H9 (cell line): ENCODE measurements around the gene IQCC. TPM values are rescaled to one million over a fixed set of nuclear protein-coding genes. Genes with fewer than 3 reads are reported as not detected.

Experiments
- DNase-seq: peaks from one replicate; pipeline ENCODE4 v3.0.0-alpha.2; 2017
- H2AFZ ChIP-seq: one replicate; pipeline ENCODE4 v1.6.1; 2013; ENCODE audit warnings: mild to moderate bottlenecking, low read length, control low read depth, moderate library complexity
- H2AK5ac ChIP-seq: 2 replicates; pipeline ENCODE4 v1.6.1; 2013; ENCODE audit warnings: low read length, control low read depth, mixed read lengths; ENCODE audit not compliant: insufficient read length
- H2BK120ac ChIP-seq: one replicate; pipeline ENCODE4 v1.6.1; 2013; ENCODE audit warnings: low read depth, mild to moderate bottlenecking, low read length, control low read depth, inconsistent platforms; ENCODE audit not compliant: poor library complexity, severe bottlenecking
- H2BK12ac ChIP-seq: 2 replicates; pipeline ENCODE4 v1.6.1; 2013; ENCODE audit warnings: low read length, control low read depth, mixed read lengths, low read depth; ENCODE audit not compliant: insufficient read length
- H2BK15ac ChIP-seq: 2 replicates; pipeline ENCODE4 v1.6.1; 2013; ENCODE audit warnings: low read depth, low read length, control low read depth
- H2BK20ac ChIP-seq: one replicate; pipeline ENCODE4 v1.6.1; 2013; ENCODE audit warnings: low read depth, mild to moderate bottlenecking, low read length, control low read depth, inconsistent platforms; ENCODE audit not compliant: poor library complexity, severe bottlenecking
- H2BK5ac ChIP-seq: 2 replicates; pipeline ENCODE4 v1.6.1; 2013; ENCODE audit warnings: low read length, control low read depth, mixed read lengths; ENCODE audit not compliant: insufficient read length
- H3K14ac ChIP-seq: 2 replicates; pipeline ENCODE4 v1.6.1; 2013; ENCODE audit warnings: low read length, control low read depth; ENCODE audit not compliant: insufficient read depth
- H3K18ac ChIP-seq: 2 replicates; pipeline ENCODE4 v1.6.1; 2013; ENCODE audit warnings: low read depth, mild to moderate bottlenecking, mixed read lengths, low read length, control low read depth; ENCODE audit not compliant: insufficient read length
- H3K23ac ChIP-seq: 2 replicates; pipeline ENCODE4 v1.6.1; 2013; ENCODE audit warnings: low read length, control low read depth, mixed read lengths, low read depth; ENCODE audit not compliant: insufficient read length
- H3K23me2 ChIP-seq: 2 replicates; pipeline ENCODE4 v1.6.1; 2013; ENCODE audit warnings: low read depth, mild to moderate bottlenecking, mixed read lengths, low read length, control low read depth; ENCODE audit not compliant: insufficient read length, poor library complexity, severe bottlenecking
- H3K27ac ChIP-seq: 2 replicates; pipeline ENCODE4 v1.5.1; 2013; ENCODE audit warnings: low read length, control low read depth, mixed read lengths, low read depth; ENCODE audit not compliant: insufficient read length
- H3K27me3 ChIP-seq: 2 replicates; pipeline ENCODE4 v1.6.1; 2013; ENCODE audit warnings: low read length, control low read depth, inconsistent platforms; ENCODE audit not compliant: insufficient read depth
- H3K4ac ChIP-seq: 2 replicates; pipeline ENCODE4 v1.6.1; 2013; ENCODE audit warnings: low read depth, mild to moderate bottlenecking, control low read depth, inconsistent platforms, low read length, moderate library complexity
- H3K4me1 ChIP-seq: 2 replicates; pipeline ENCODE4 v1.6.1; 2013; ENCODE audit warnings: low read length, control low read depth, inconsistent platforms; ENCODE audit not compliant: insufficient read depth
- H3K4me2 ChIP-seq: 2 replicates; pipeline ENCODE4 v1.6.1; 2013; ENCODE audit warnings: low read length, control low read depth, mixed read lengths; ENCODE audit not compliant: insufficient read length, insufficient read depth
- H3K56ac ChIP-seq: 2 replicates; pipeline ENCODE4 v1.6.1; 2013; ENCODE audit warnings: low read depth, mild to moderate bottlenecking, mixed read lengths, low read length, control low read depth; ENCODE audit not compliant: insufficient read length
- H3K79me1 ChIP-seq: 2 replicates; pipeline ENCODE4 v1.6.1; 2013; ENCODE audit warnings: low read depth, mild to moderate bottlenecking, moderate library complexity, low read length, control low read depth, inconsistent platforms; ENCODE audit not compliant: insufficient read depth, poor library complexity, severe bottlenecking
- H3K79me2 ChIP-seq: 2 replicates; pipeline ENCODE4 v1.6.1; 2013; ENCODE audit warnings: low read length, control low read depth, inconsistent platforms; ENCODE audit not compliant: insufficient read depth
- H3K9ac ChIP-seq: 2 replicates; pipeline ENCODE4 v1.6.1; 2013; ENCODE audit warnings: low read length, control low read depth, mixed read lengths; ENCODE audit not compliant: insufficient read length; ENCODE audit errors: extremely low read depth
- H3K9me3 ChIP-seq: one replicate; pipeline ENCODE4 v1.6.1; 2013; ENCODE audit warnings: low read depth, low read length, inconsistent platforms; ENCODE audit not compliant: control insufficient read depth
- H3T11ph ChIP-seq: one replicate; pipeline ENCODE4 v1.6.1; 2013; ENCODE audit warnings: mild to moderate bottlenecking, low read length, control low read depth, inconsistent platforms
- H4K20me1 ChIP-seq: one replicate; pipeline ENCODE4 v1.6.1; 2013; ENCODE audit not compliant: control insufficient read depth, insufficient read length, insufficient read depth
- H4K5ac ChIP-seq: 2 replicates; pipeline ENCODE4 v1.6.1; 2013; ENCODE audit warnings: low read depth, mild to moderate bottlenecking, mixed read lengths, low read length, control low read depth; ENCODE audit not compliant: insufficient read length
- H4K8ac ChIP-seq: replicated peaks from 2 replicates; pipeline ENCODE4 v1.6.1; 2013; ENCODE audit warnings: low read length, control low read depth, mixed read lengths, low read depth; ENCODE audit not compliant: insufficient read length
- H4K91ac ChIP-seq: 2 replicates; pipeline ENCODE4 v1.6.1; 2013; ENCODE audit warnings: low read depth, mild to moderate bottlenecking, moderate library complexity, mixed read lengths, low read length, control low read depth; ENCODE audit not compliant: insufficient read length
- H3K27ac Mint-ChIP-seq, 3 experiments: 2 replicates in 2 of 3; 3 replicates in 1 of 3; pipeline ENCODE4 v1.8.0; 2020 to 2021; ENCODE audit warnings: mixed read lengths in 3 of 3, mild to moderate bottlenecking in 1 of 3, moderate library complexity in 1 of 3
- H3K27me3 Mint-ChIP-seq: 2 replicates; pipeline ENCODE4 v1.8.0; 2021; ENCODE audit warnings: low read depth, mild to moderate bottlenecking, moderate library complexity, mixed read lengths
- H3K36me3 Mint-ChIP-seq, 3 experiments: 2 replicates in 2 of 3; 3 replicates in 1 of 3; pipeline ENCODE4 v1.8.0; 2020 to 2021; ENCODE audit warnings: low read depth in 3 of 3, mixed read lengths in 3 of 3; ENCODE audit not compliant: insufficient read depth in 1 of 3
- H3K4me1 Mint-ChIP-seq, 2 experiments: 2 replicates each; pipeline ENCODE4 v1.8.0; 2020; ENCODE audit warnings: mixed read lengths in 2 of 2
- H3K4me3 Mint-ChIP-seq, 2 experiments: 2 replicates in 1 of 2; 3 replicates in 1 of 2; pipeline ENCODE4 v1.8.0; 2020 to 2021; ENCODE audit warnings: mild to moderate bottlenecking in 2 of 2, mixed read lengths in 2 of 2, moderate library complexity in 1 of 2
- H3K9me3 Mint-ChIP-seq, 2 experiments: 2 replicates in 1 of 2; 3 replicates in 1 of 2; pipeline ENCODE4 v1.8.0; 2020; ENCODE audit warnings: mild to moderate bottlenecking in 2 of 2, mixed read lengths in 2 of 2, moderate library complexity in 1 of 2
- CTCF ChIP-seq: fragments of 200-600 bp; sonication (generic); conservative IDR thresholded peaks from 3 replicates; pipeline ENCODE4 v1.8.0; 2021; ENCODE audit warnings: antibody characterized with exemption, mild to moderate bottlenecking
- WGBS: extraction: QIAGEN DNeasy Blood & Tissue Kit; methylation state at CpG from one replicate; pipeline ENCODE4 v1.1.7; 2013; ENCODE audit warnings: missing lambda C conversion rate, low lambda C conversion rate, mixed read lengths; ENCODE audit not compliant: insufficient read length; ENCODE audit errors: extremely low coverage; 5-methylcytosine and 5-hydroxymethylcytosine counted together
- total RNA-seq: library from RNA; stranded (reverse); gene quantifications from 2 replicates; pipeline ENCODE4 v1.2.1, GENCODE V29; 2021

IQCC gene
- total RNA-seq, 1 experiment from 2014 or later, result 5.3 TPM

- no peaks in the 10 kb centered on the region for H3K27me3 Mint-ChIP-seq
- Histone ChIP-seq H4K91ac (no peak overlapping the region), H3K4ac (no peak overlapping the region), H3K56ac (no peak overlapping the region), H3K27me3 (no peaks in the 10 kb centered on the region), H2BK15ac (no peak overlapping the region), H3K18ac (no peak overlapping the region), H3T11ph (no peak overlapping the region), H4K20me1 (no peaks in the 10 kb centered on the region), H3K9ac (no peak overlapping the region), H3K4me2 (no peak overlapping the region), H2BK12ac (no peak overlapping the region), H4K5ac (no peak overlapping the region), H3K4me1 (no peaks in the 10 kb centered on the region), H3K23ac (no peak overlapping the region), H2BK120ac (no peak overlapping the region), H3K23me2 (no peaks in the 10 kb centered on the region), H2AK5ac (no peak overlapping the region), H3K9me3 (no peaks in the 10 kb centered on the region), H3K79me1 (peaks cover 3% of the 10 kb centered on the region), H3K14ac (no peak overlapping the region), H2BK5ac (no peak overlapping the region), H3K27ac (no peak overlapping the region), H2BK20ac (no peak overlapping the region), H4K8ac (no peak overlapping the region), H2AFZ (no peak overlapping the region), H3K79me2 (no peaks in the 10 kb centered on the region)
- no peak overlapping the region for H3K27ac Mint-ChIP-seq
- no peak for DNase-seq
- no peak overlapping the region for H3K4me3 Mint-ChIP-seq
- 0 out of 4 replicates have a peak, but pooled peaks cover 0 to under 1% of the 10 kb centered on the region in 2 experiments for H3K4me1 Mint-ChIP-seq
- H3K9me3 Mint-ChIP-seq, result no peaks in the 10 kb centered on the region
- H3K36me3 Mint-ChIP-seq, result peaks cover 69 to 98% (median 96%) of the 10 kb centered on the region in 3 experiments; a peak in 6 of 7 replicates
- WGBS, result no CpG with 5 or more reads among the region's 8 CpGs
- TF ChIP-seq CTCF, result no peak
Observed at GRCh38 chr1:32192220-32192948, 13.1 kb upstream of the IQCC start.
